Measurements from ENCODE around the gene SLA2.
"Not testable (repeated sequence)": the region's sequence is repeated elsewhere in the genome, so short reads cannot be mapped to it uniquely, and the experiment has no call there.

The SLA2 gene

GRCh38 chr20:36569847-36570429, 76.1 kb downstream of the SLA2 start:
- peak; percentile 52 for DNase-seq
- Histone ChIP-seq H3K27me3 (replicated peaks) (no peaks in the 10 kb centered on the region), H3K4me3 (ENCODE audit: low read depth, low read length) (no peak overlapping the region), H3K36me3 (replicated peaks) (no peaks in the 10 kb centered on the region), H3K27ac (no peak overlapping the region)
- TF ChIP-seq, protein P1, sequence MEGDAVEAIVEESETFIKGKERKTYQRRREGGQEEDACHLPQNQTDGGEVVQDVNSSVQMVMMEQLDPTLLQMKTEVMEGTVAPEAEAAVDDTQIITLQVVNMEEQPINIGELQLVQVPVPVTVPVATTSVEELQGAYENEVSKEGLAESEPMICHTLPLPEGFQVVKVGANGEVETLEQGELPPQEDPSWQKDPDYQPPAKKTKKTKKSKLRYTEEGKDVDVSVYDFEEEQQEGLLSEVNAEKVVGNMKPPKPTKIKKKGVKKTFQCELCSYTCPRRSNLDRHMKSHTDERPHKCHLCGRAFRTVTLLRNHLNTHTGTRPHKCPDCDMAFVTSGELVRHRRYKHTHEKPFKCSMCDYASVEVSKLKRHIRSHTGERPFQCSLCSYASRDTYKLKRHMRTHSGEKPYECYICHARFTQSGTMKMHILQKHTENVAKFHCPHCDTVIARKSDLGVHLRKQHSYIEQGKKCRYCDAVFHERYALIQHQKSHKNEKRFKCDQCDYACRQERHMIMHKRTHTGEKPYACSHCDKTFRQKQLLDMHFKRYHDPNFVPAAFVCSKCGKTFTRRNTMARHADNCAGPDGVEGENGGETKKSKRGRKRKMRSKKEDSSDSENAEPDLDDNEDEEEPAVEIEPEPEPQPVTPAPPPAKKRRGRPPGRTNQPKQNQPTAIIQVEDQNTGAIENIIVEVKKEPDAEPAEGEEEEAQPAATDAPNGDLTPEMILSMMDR (IDR thresholded peaks at IDR 0.05; ENCODE audit: low read depth, low read length, missing control alignments): peak; percentile 12
- in situ Hi-C loops (cut with HindIII; ENCODE audit: low pct_ligation_motif_present, low sequenced_read_pairs): no loop called here

- no peak for DNase-seq
- H3K27ac ChIP-seq: no peak overlapping the region
- no peaks in the 10 kb centered on the region for H3K36me3 ChIP-seq (replicated peaks)
- H3K27me3 ChIP-seq (replicated peaks): no peaks in the 10 kb centered on the region
- no peak overlapping the region for H3K4me3 ChIP-seq (ENCODE audit: low read depth, low read length)
- TF ChIP-seq, protein P1 (IDR thresholded peaks at IDR 0.05; ENCODE audit: low read depth, low read length, missing control alignments): no peak
- in situ Hi-C loops (cut with HindIII; ENCODE audit: low pct_ligation_motif_present, low sequenced_read_pairs): no loop called here
Measured at GRCh38 chr20:36565520-36565919, 80.5 kb downstream of the SLA2 start.

DNA sequence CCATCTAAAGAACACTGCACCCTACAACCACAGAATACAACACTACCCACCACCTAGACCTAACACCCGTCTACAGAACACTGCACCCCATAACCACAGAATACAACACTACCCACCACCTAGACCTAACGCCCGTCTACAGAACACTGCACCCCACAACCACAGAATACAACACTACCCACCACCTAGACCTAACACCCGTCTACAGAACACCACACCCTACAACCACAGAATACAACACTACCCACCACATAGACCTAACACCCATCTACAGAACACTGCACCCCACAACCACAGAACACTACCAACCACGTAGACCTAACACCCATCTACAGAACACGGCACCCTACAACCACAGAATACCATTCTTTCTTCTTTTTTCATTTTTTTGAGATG, 81.3 kb downstream of the SLA2 start:
- H3K36me3 ChIP-seq (replicated peaks); H3K27ac ChIP-seq; in situ Hi-C loops (cut with HindIII; ENCODE audit: low pct_ligation_motif_present, low sequenced_read_pairs); DNase-seq; H3K4me3 ChIP-seq (ENCODE audit: low read depth, low read length); H3K27me3 ChIP-seq (replicated peaks): not testable (repeated sequence)

GRCh38 chr20:36564078-36564725, 81.8 kb downstream of the SLA2 start:
- DNase-seq; in situ Hi-C loops (cut with HindIII; ENCODE audit: low pct_ligation_motif_present, low sequenced_read_pairs): not testable (repeated sequence)

GRCh38 chr20:36563374-36563773, 82.6 kb downstream of the SLA2 start:
- Histone ChIP-seq H3K27ac (no peak overlapping the region), H3K27me3 (replicated peaks) (no peaks in the 10 kb centered on the region), H3K4me3 (ENCODE audit: low read depth, low read length) (no peak overlapping the region), H3K36me3 (replicated peaks) (no peaks in the 10 kb centered on the region)
- DNase-seq: no peak
- in situ Hi-C loops (cut with HindIII; ENCODE audit: low pct_ligation_motif_present, low sequenced_read_pairs): no loop called here
- TF ChIP-seq, protein P1 (IDR thresholded peaks at IDR 0.05; ENCODE audit: low read depth, low read length, missing control alignments): no peak

More at GRCh38 chr20:36564078-36564725, 81.8 kb downstream of the SLA2 start:
- H3K4me3 ChIP-seq (ENCODE audit: low read depth, low read length); H3K36me3 ChIP-seq (replicated peaks); H3K27me3 ChIP-seq (replicated peaks); H3K27ac ChIP-seq: not testable (repeated sequence)

GRCh38 chr20:36562724-36563123, 83.3 kb downstream of the SLA2 start:
- TF ChIP-seq, protein P1 (IDR thresholded peaks at IDR 0.05; ENCODE audit: low read depth, low read length, missing control alignments): no peak
- no peak overlapping the region for H3K4me3 ChIP-seq (ENCODE audit: low read depth, low read length)
- no peak overlapping the region for H3K27ac ChIP-seq
- in situ Hi-C loops (cut with HindIII; ENCODE audit: low pct_ligation_motif_present, low sequenced_read_pairs): no loop called here
- no peaks in the 10 kb centered on the region for H3K27me3 ChIP-seq (replicated peaks)
- H3K36me3 ChIP-seq (replicated peaks): no peaks in the 10 kb centered on the region
- DNase-seq: no peak
